ENCODE results near the gene ACACB.

GRCh38 chr12:109093022-109093918 is 23.1 kb upstream of the ACACB start, which contains the start of gene ALKBH2:
- TF ChIP-seq EP300 (IDR thresholded peaks at IDR 0.05; ENCODE audit: low read depth): peak; percentile 82
- peak; percentile 25 for TF ChIP-seq POLR2A (IDR thresholded peaks at IDR 0.05)
